ENCODE measurements around the gene DNAH12.

- TF ChIP-seq, protein P1, sequence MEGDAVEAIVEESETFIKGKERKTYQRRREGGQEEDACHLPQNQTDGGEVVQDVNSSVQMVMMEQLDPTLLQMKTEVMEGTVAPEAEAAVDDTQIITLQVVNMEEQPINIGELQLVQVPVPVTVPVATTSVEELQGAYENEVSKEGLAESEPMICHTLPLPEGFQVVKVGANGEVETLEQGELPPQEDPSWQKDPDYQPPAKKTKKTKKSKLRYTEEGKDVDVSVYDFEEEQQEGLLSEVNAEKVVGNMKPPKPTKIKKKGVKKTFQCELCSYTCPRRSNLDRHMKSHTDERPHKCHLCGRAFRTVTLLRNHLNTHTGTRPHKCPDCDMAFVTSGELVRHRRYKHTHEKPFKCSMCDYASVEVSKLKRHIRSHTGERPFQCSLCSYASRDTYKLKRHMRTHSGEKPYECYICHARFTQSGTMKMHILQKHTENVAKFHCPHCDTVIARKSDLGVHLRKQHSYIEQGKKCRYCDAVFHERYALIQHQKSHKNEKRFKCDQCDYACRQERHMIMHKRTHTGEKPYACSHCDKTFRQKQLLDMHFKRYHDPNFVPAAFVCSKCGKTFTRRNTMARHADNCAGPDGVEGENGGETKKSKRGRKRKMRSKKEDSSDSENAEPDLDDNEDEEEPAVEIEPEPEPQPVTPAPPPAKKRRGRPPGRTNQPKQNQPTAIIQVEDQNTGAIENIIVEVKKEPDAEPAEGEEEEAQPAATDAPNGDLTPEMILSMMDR (conservative IDR thresholded peaks at IDR 0.05; ENCODE audit: low read depth in 2 of 2), result no peak
- TF ChIP-seq POLR2AphosphoS5 (IDR thresholded peaks at IDR 0.05; ENCODE audit: low read depth) (no peak), JUNB (IDR thresholded peaks at IDR 0.05; ENCODE audit: unreplicated experiment) (no peak), ETS1 (IDR thresholded peaks at IDR 0.05) (no peak), EZH2phosphoT487 (IDR thresholded peaks at IDR 0.05; ENCODE audit: unreplicated experiment) (no peak)
These were observed 92.8 kb downstream of the DNAH12 start for GRCh38 chr3:57451150-57451846.

All from GM23338 (cell line).